GM12864 (cell line): ENCODE results near the gene TOX2.

ENCODE experiments used
- DNase-seq: peaks from one replicate; pipeline ENCODE4 v3.0.0-alpha.2; 2011; ENCODE audit warnings: low read depth
- H3K4me3 ChIP-seq: 2 replicates; pipeline ENCODE4 v1.5.1; 2011; ENCODE audit warnings: mild to moderate bottlenecking, low read depth, low read length, control low read depth
- CTCF ChIP-seq: IDR thresholded peaks from 2 replicates; pipeline ENCODE4 v1.5.1; 2011; ENCODE audit warnings: low read depth, mild to moderate bottlenecking, moderate library complexity, low read length, control low read depth, inconsistent platforms; ENCODE audit errors: missing control alignments

The TOX2 gene

GRCh38 chr20:44074252-44075151 is 159.8 kb downstream of the TOX2 start:
- no peak overlapping the region for H3K4me3 ChIP-seq
- DNase-seq: no peak
- no peak for TF ChIP-seq CTCF

- no peak overlapping the region for H3K4me3 ChIP-seq
- TF ChIP-seq CTCF: no peak
- DNase-seq: no peak
Observed at GRCh38 chr20:44075191-44075949, 160.7 kb downstream of the TOX2 start.

GRCh38 chr20:44075950-44076232 is 161.2 kb downstream of the TOX2 start:
- no peak for DNase-seq
- no peak for TF ChIP-seq CTCF
- no peak overlapping the region for H3K4me3 ChIP-seq

GRCh38 chr20:44079291-44079690 is 164.6 kb downstream of the TOX2 start:
- no peak overlapping the region for H3K4me3 ChIP-seq
- no peak for TF ChIP-seq CTCF
- no peak for DNase-seq

- no peak for DNase-seq
- no peak overlapping the region for H3K4me3 ChIP-seq
- TF ChIP-seq CTCF: no peak
Observed at GRCh38 chr20:44080064-44080463, 165.4 kb downstream of the TOX2 start.

GRCh38 chr20:44080646-44081267 is 166.1 kb downstream of the TOX2 start:
- no peak overlapping the region for H3K4me3 ChIP-seq
- peak; percentile 55 for DNase-seq
- TF ChIP-seq CTCF: peak; percentile 98
